Gastroesophageal sphincter (tissue), 3 donors: Measurements from ENCODE around the gene PADI2.

Experiments used
- CTCF ChIP-seq, 4 experiments: fragments of 200-600 bp in 2 of 4; fragments of 450-650 bp in 2 of 4; sonication (generic) in 1 of 4; IDR thresholded peaks; one replicate each; pipeline ENCODE4 v1.5.1; 2017 to 2019; ENCODE audit warnings: antibody characterized with exemption in 4 of 4, mild to moderate bottlenecking in 2 of 4, moderate library complexity in 2 of 4
- EP300 ChIP-seq: sonication (generic); formaldehyde crosslinking; IDR thresholded peaks from one replicate; pipeline ENCODE4 v1.6.1; 2017; ENCODE audit warnings: antibody characterized with exemption, mild to moderate bottlenecking
- POLR2A ChIP-seq, 2 donors: fragments of 450-650 bp; IDR thresholded peaks; one replicate each; pipeline ENCODE4 v1.6.1; 2017; ENCODE audit warnings: antibody characterized with exemption in 2 of 2, mild to moderate bottlenecking in 2 of 2, moderate library complexity in 1 of 2
- POLR2AphosphoS5 ChIP-seq: sonication (generic); formaldehyde crosslinking; IDR thresholded peaks from one replicate; pipeline ENCODE4 v1.6.1; 2017; ENCODE audit warnings: antibody characterized with exemption

GRCh38 chr1:17141441-17142197 lies 22.4 kb upstream of the PADI2 start:
- no peak for TF ChIP-seq POLR2AphosphoS5
- no peak for TF ChIP-seq CTCF (IDR thresholded peaks at IDR 0.05)
- no peak for TF ChIP-seq EP300
- TF ChIP-seq POLR2A (IDR thresholded peaks at IDR 0.05), result no peak
